Measurements from ENCODE around the gene EYA4. TPM values are rescaled to one million over a fixed set of nuclear protein-coding genes. Genes with fewer than 3 reads are reported as not detected.
A peak's percentile ranks its signal among the peaks of the same experiment; 100 is the strongest.

Gene EYA4
- total RNA-seq, 1 experiment from 2014 or later: 10.0 TPM

- Histone ChIP-seq H3F3A (ENCODE audit: low read length, unreplicated experiment) (no peaks in the 10 kb centered on the region), H2AFZ (ENCODE audit: low read length) (no peak overlapping the region), H3K27me3 (ENCODE audit: low read length) (no peaks in the 10 kb centered on the region), H3K79me2 (ENCODE audit: low read length) (no peaks in the 10 kb centered on the region), H3K4me3 (ENCODE audit: low read length) (no peak overlapping the region), H3K9me2 (replicated peaks; ENCODE audit: low read length) (no peaks in the 10 kb centered on the region), H3K9ac (ENCODE audit: low read length) (no peak overlapping the region), H3K9me3 (ENCODE audit: low read length) (no peaks in the 10 kb centered on the region), H3K36me3 (ENCODE audit: low read depth, low read length) (no peaks in the 10 kb centered on the region), H3K27ac (ENCODE audit: low read length) (no peak overlapping the region), H3K4me1 (ENCODE audit: insufficient read depth, low read length) (0 out of 2 replicates have a peak, but pooled peaks cover 3% of the 10 kb centered on the region), H3K4me2 (ENCODE audit: low read length) (no peak overlapping the region), H4K20me1 (ENCODE audit: low read length) (no peaks in the 10 kb centered on the region)
- no peak for ATAC-seq
- POLR2A ChIA-PET (ENCODE audit: unreplicated experiment): no interaction called here
- BruUV-seq (replicated peaks): no TSS peak
- intact Hi-C loops (cut with micrococcal nuclease): loop anchor here (2.0 kb wide), 1 partner anchor 314 kb away; no protein-coding TSS in a partner anchor
- no peak for TF ChIP-seq EZH2phosphoT487 (IDR thresholded peaks at IDR 0.05; ENCODE audit: borderline replicate concordance, low read length)
- TF ChIP-seq CTCF (conservative IDR thresholded peaks at IDR 0.05; ENCODE audit: low read depth, low read length): no peak
- no peak for TF ChIP-seq EZH2 (IDR thresholded peaks at IDR 0.05; ENCODE audit: low read length, unreplicated experiment)
- CTCF ChIA-PET: no interaction called here
- DNase-seq: no peak
Measured at GRCh38 chr6:133504761-133505160, 263.6 kb downstream of the EYA4 start.

- Histone ChIP-seq H3K79me2 (ENCODE audit: low read length) (no peaks in the 10 kb centered on the region), H3K4me2 (ENCODE audit: low read length) (no peak overlapping the region), H3K27me3 (ENCODE audit: low read length) (no peaks in the 10 kb centered on the region), H3K4me3 (ENCODE audit: low read length) (no peak overlapping the region), H3K4me1 (ENCODE audit: insufficient read depth, low read length) (0 out of 2 replicates have a peak, but pooled peaks cover 3% of the 10 kb centered on the region), H3K36me3 (ENCODE audit: low read depth, low read length) (no peaks in the 10 kb centered on the region), H2AFZ (ENCODE audit: low read length) (no peak overlapping the region), H3K27ac (ENCODE audit: low read length) (no peak overlapping the region), H3K9me2 (replicated peaks; ENCODE audit: low read length) (no peaks in the 10 kb centered on the region), H4K20me1 (ENCODE audit: low read length) (no peaks in the 10 kb centered on the region), H3F3A (ENCODE audit: low read length, unreplicated experiment) (no peaks in the 10 kb centered on the region), H3K9ac (ENCODE audit: low read length) (no peak overlapping the region), H3K9me3 (ENCODE audit: low read length) (no peaks in the 10 kb centered on the region)
- ChIA-PET CTCF (no interaction called here), POLR2A (ENCODE audit: unreplicated experiment) (no interaction called here)
- TF ChIP-seq CTCF (conservative IDR thresholded peaks at IDR 0.05; ENCODE audit: low read depth, low read length) (no peak), EZH2phosphoT487 (IDR thresholded peaks at IDR 0.05; ENCODE audit: borderline replicate concordance, low read length) (no peak), EZH2 (IDR thresholded peaks at IDR 0.05; ENCODE audit: low read length, unreplicated experiment) (no peak)
- peak; percentile 2 for DNase-seq
- intact Hi-C loops (cut with micrococcal nuclease): loop anchor here (2.0 kb wide), 1 partner anchor 315 kb away; no protein-coding TSS in a partner anchor
- BruUV-seq (replicated peaks): no TSS peak
- no peak for ATAC-seq
Measured at GRCh38 chr6:133505681-133506080, 264.5 kb downstream of the EYA4 start.

GRCh38 chr6:133512410-133513016 lies 271.4 kb downstream of the EYA4 start:
- BruUV-seq (replicated peaks): no TSS peak
- ChIA-PET CTCF (no interaction called here), POLR2A (ENCODE audit: unreplicated experiment) (no interaction called here)
- H3K4me1 ChIP-seq (ENCODE audit: insufficient read depth, low read length): no peaks in the 10 kb centered on the region
- H4K20me1 ChIP-seq (ENCODE audit: low read length): no peaks in the 10 kb centered on the region
- no peak overlapping the region for H2AFZ ChIP-seq (ENCODE audit: low read length)
- no peaks in the 10 kb centered on the region for H3K36me3 ChIP-seq (ENCODE audit: low read depth, low read length)
- intact Hi-C loops (cut with micrococcal nuclease): loop anchor here (1.0 to 5.0 kb wide), 6 partner anchors 145 to 682 kb away; no protein-coding TSS in a partner anchor
- DNase-seq (peak; percentile 70), ATAC-seq (0 out of 2 replicates have a peak, but pooled peaks have one; percentile 42)
- H3F3A ChIP-seq (ENCODE audit: low read length, unreplicated experiment): no peaks in the 10 kb centered on the region
- H3K27me3 ChIP-seq (ENCODE audit: low read length): no peaks in the 10 kb centered on the region
- H3K4me3 ChIP-seq (ENCODE audit: low read length): no peak overlapping the region
- H3K4me2 ChIP-seq (ENCODE audit: low read length): no peak overlapping the region
- TF ChIP-seq EZH2phosphoT487 (IDR thresholded peaks at IDR 0.05; ENCODE audit: borderline replicate concordance, low read length): no peak
- peak; percentile 74 for TF ChIP-seq CTCF (conservative IDR thresholded peaks at IDR 0.05; ENCODE audit: low read depth, low read length)
- no peak for TF ChIP-seq EZH2 (IDR thresholded peaks at IDR 0.05; ENCODE audit: low read length, unreplicated experiment)
- no peaks in the 10 kb centered on the region for H3K9me2 ChIP-seq (replicated peaks; ENCODE audit: low read length)
- no peak overlapping the region for H3K9ac ChIP-seq (ENCODE audit: low read length)
- no peaks in the 10 kb centered on the region for H3K9me3 ChIP-seq (ENCODE audit: low read length)
- no peaks in the 10 kb centered on the region for H3K79me2 ChIP-seq (ENCODE audit: low read length)
- no peak overlapping the region for H3K27ac ChIP-seq (ENCODE audit: low read length)

Measured in PC-3 (cell line).